GM12892 (cell line): ENCODE measurements around the gene CUBN.
"Not testable (repeated sequence)": the region's sequence is repeated elsewhere in the genome, so short reads cannot be mapped to it uniquely, and the experiment has no call there.

Source experiments
- DNase-seq: peaks from one replicate; pipeline ENCODE4 v3.0.0; 2011; ENCODE audit not compliant: insufficient read length
- FAIRE-seq: peaks from 2 replicates; lab custom pipeline; 2011; peaks lifted over from hg19 to GRCh38; lab: Jason Lieb, UNC
- POLR2A ChIP-seq: IDR thresholded peaks from 2 replicates; pipeline ENCODE4 v1.6.1; 2011; ENCODE audit warnings: low read depth, low read length, control low read depth
- POLR2AphosphoS5 ChIP-seq: IDR thresholded peaks from 2 replicates; pipeline ENCODE4 v1.6.1; 2011; ENCODE audit warnings: low read depth, low read length, control low read depth
- TAF1 ChIP-seq: IDR thresholded peaks from 2 replicates; pipeline ENCODE4 v1.6.1; 2011; ENCODE audit warnings: low read depth, mild to moderate bottlenecking, control low read depth, low read length, borderline replicate concordance

The CUBN gene

GRCh38 chr10:17116193-17116592 lies 13.4 kb downstream of the CUBN start:
- DNase-seq (no peak), FAIRE-seq (no peak)
- no peak for TF ChIP-seq POLR2AphosphoS5
- no peak for TF ChIP-seq POLR2A
- no peak for TF ChIP-seq TAF1

GRCh38 chr10:17115683-17116082 lies 13.9 kb downstream of the CUBN start:
- TF ChIP-seq TAF1, result no peak
- TF ChIP-seq POLR2AphosphoS5, result no peak
- no peak for DNase-seq
- FAIRE-seq, result no peak

GRCh38 chr10:17114878-17115444 lies 14.7 kb downstream of the CUBN start:
- DNase-seq, FAIRE-seq: not testable (repeated sequence)

- TF ChIP-seq TAF1, result no peak
- no peak for TF ChIP-seq POLR2A
- TF ChIP-seq POLR2AphosphoS5, result no peak
- FAIRE-seq (no peak), DNase-seq (no peak)
Measured at GRCh38 chr10:17113889-17114540, 15.6 kb downstream of the CUBN start.

GRCh38 chr10:17113346-17113745 lies 16.3 kb downstream of the CUBN start:
- FAIRE-seq (no peak), DNase-seq (no peak)
- TF ChIP-seq TAF1 (no peak), POLR2AphosphoS5 (no peak), POLR2A (no peak)

- FAIRE-seq (no peak), DNase-seq (no peak)
- TF ChIP-seq POLR2AphosphoS5 (no peak), TAF1 (no peak), POLR2A (no peak)
Measured at GRCh38 chr10:17112566-17112965, 17.0 kb downstream of the CUBN start.

GRCh38 chr10:17109475-17110207 lies 20.0 kb downstream of the CUBN start:
- TF ChIP-seq TAF1 (no peak), POLR2AphosphoS5 (no peak), POLR2A (no peak)
- DNase-seq (no peak), FAIRE-seq (no peak)

GRCh38 chr10:17109046-17109445 lies 20.6 kb downstream of the CUBN start:
- TF ChIP-seq TAF1, result no peak
- TF ChIP-seq POLR2AphosphoS5, result no peak
- no peak for TF ChIP-seq POLR2A
- no peak for FAIRE-seq
- DNase-seq, result no peak

- TF ChIP-seq TAF1 (no peak), POLR2A (no peak), POLR2AphosphoS5 (no peak)
- DNase-seq, result no peak
- FAIRE-seq, result no peak
Measured at GRCh38 chr10:17106991-17107390, 22.6 kb downstream of the CUBN start.

- TF ChIP-seq POLR2AphosphoS5 (no peak), POLR2A (no peak), TAF1 (no peak)
- no peak for DNase-seq
- no peak for FAIRE-seq
Measured at GRCh38 chr10:17101910-17102266, 27.7 kb downstream of the CUBN start.

GRCh38 chr10:17101257-17101909 lies 28.2 kb downstream of the CUBN start:
- FAIRE-seq, result no peak
- no peak for DNase-seq
- TF ChIP-seq TAF1, result no peak
- TF ChIP-seq POLR2A, result no peak
- no peak for TF ChIP-seq POLR2AphosphoS5

GRCh38 chr10:17100586-17100985 lies 29.0 kb downstream of the CUBN start:
- FAIRE-seq, result no peak
- TF ChIP-seq POLR2AphosphoS5, result no peak
- no peak for TF ChIP-seq TAF1
- TF ChIP-seq POLR2A, result no peak
- DNase-seq, result no peak

- FAIRE-seq, result no peak
Measured at GRCh38 chr10:17098012-17098411, 31.6 kb downstream of the CUBN start.

More at GRCh38 chr10:17098012-17098411, 31.6 kb downstream of the CUBN start:
- TF ChIP-seq TAF1, result no peak
- no peak for TF ChIP-seq POLR2AphosphoS5
- TF ChIP-seq POLR2A, result no peak
- DNase-seq, result no peak
